Retinal pigment epithelial cell (primary cell): Measurements from ENCODE around the gene GABRB3.

Experiments
- DNase-seq: peaks from one replicate; pipeline ENCODE4 v3.0.0-alpha.2; 2010; ENCODE audit warnings: low read depth
- H3K4me3 ChIP-seq: 2 replicates; pipeline ENCODE4 v1.5.1; 2011; ENCODE audit warnings: mild to moderate bottlenecking, low read length, control low read depth, moderate library complexity
- CTCF ChIP-seq: conservative IDR thresholded peaks from 2 replicates; pipeline ENCODE4 v1.5.1; 2011; ENCODE audit warnings: low read depth, low read length, control low read depth, inconsistent platforms

The GABRB3 gene

GRCh38 chr15:26766262-26766661 is 6.6 kb downstream of the GABRB3 start:
- no peak for TF ChIP-seq CTCF
- no peak for DNase-seq
- H3K4me3 ChIP-seq = no peak overlapping the region

DNA sequence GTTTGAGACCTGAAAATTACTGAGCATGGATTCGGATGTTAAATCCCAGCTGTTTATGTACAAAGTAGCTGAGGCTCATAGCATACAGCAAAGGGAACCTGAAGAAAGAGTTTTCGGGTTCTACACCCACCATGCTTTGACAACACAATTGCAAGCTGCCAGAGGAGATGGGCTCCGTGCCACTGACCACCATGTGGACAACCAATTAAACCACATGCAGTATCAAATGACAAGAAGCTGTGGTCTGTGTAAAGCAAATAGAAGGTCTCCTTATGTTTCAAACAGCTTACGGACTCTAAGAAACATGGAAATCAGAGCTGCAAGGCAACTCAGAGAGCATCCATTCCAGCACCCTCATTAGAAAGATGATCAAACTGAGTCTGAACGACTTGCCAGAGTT is 12.9 kb downstream of the GABRB3 start:
- DNase-seq = no peak
- no peak for TF ChIP-seq CTCF
- H3K4me3 ChIP-seq = no peak overlapping the region

- H3K4me3 ChIP-seq = no peak overlapping the region
- no peak for DNase-seq
- TF ChIP-seq CTCF = no peak
Observed at GRCh38 chr15:26758079-26758478, 14.8 kb downstream of the GABRB3 start.

DNA sequence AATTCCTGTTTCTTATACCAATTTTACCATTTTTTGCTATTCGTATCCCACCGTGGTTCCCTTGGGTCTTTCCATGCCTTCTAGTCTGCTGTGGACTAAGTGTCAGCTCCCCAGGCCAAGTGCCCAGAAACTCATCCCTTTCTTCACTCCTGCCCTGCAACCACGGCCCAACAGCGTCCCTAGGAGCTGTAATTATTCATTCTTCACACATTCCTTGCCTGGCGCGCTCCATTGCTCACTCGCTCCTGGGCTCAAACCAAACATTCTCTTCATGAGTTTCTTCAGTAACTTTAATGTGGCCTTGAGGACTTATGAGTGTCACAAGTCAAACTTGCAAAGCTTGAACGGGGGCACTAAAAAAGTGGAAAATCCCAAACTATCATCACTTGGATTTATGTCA is 15.7 kb downstream of the GABRB3 start:
- no peak for DNase-seq
- no peak for TF ChIP-seq CTCF
- H3K4me3 ChIP-seq = no peak overlapping the region

- DNase-seq = no peak
- H3K4me3 ChIP-seq = no peak overlapping the region
- no peak for TF ChIP-seq CTCF
Observed at GRCh38 chr15:26744894-26745293, 28.0 kb downstream of the GABRB3 start.

DNA sequence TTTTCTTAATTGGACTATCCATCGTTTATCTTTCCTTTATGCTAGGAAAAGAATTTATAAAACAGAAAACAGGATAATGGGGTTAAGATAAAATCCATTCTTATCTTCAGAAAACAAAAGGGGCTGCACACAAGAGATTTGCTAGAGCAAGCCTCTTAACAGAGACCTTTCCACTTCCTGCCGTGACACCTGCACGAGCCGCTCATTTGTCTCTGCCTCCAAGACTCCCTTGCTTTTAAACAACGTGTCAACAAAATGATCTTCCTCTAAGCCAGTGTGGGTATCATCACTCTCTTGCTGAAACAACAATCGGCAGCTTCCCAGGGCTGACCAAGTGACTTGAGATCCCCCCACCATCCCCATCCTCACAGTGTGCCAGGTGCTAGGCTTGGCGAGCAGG is 33.1 kb downstream of the GABRB3 start:
- TF ChIP-seq CTCF = no peak
- no peak for DNase-seq
- H3K4me3 ChIP-seq = no peak overlapping the region

GRCh38 chr15:26738996-26739395 is 33.9 kb downstream of the GABRB3 start:
- DNase-seq = no peak
- H3K4me3 ChIP-seq = no peak overlapping the region
- no peak for TF ChIP-seq CTCF
